Measurements from ENCODE around the gene EDC4. TPM values are rescaled to one million over a fixed set of nuclear protein-coding genes. Genes with fewer than 3 reads are reported as not detected.

EDC4 gene
- total RNA-seq, 1 experiment from 2014 or later: 85.3 TPM

DNA sequence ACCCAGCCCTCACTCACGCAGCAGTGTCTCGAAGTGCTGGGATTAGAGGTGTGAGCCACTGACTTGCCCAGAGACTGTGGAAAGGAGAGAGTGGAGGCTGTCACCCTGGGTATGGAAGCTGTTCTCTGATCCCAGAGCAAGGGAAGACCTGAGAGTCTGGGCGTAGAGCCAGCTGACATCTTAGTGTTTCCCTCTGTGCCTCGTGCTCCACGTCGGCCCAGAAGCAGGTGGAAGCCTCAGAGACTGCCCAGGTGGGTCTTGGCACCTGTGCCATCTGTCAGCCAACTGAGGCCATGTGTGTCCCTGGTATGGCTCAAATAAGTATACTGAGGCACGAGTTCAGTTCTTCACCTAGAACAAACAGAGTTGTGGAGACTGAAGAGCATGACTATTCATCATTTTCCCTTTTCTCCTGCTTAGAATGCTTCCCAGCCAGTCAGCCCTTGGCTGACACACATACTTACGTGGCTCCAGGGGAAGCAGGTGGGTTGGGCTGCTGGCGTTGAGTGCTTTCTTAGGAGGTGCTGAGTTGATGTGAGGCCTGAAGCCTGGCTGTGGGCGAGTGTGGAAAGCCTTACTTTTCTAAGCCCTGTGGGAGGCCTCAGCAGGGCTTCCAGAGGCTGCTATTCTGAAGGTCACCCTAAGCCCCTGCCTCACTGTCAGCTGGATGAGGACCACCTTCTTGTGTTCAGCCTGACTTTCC is 50.7 kb downstream of the EDC4 start:
- H3K4me1 ChIP-seq (ENCODE audit: control insufficient read depth, insufficient read depth, low read length): no peaks in the 10 kb centered on the region
- intact Hi-C loops (cut with micrococcal nuclease; ENCODE audit: unreplicated experiment): no loop called here
- in situ Hi-C loops (cut with HindIII; ENCODE audit: low pct_unique_long_range_greater_than_20kb, low sequenced_read_pairs): no loop called here
- CTCF ChIA-PET: no interaction called here
- ATAC-seq (no peak), DNase-seq (ENCODE audit: low read depth, low spot score) (no peak)
- no peaks in the 10 kb centered on the region for H3K36me3 ChIP-seq (ENCODE audit: control insufficient read depth, insufficient read depth, low read length)
- BruUV-seq (replicated peaks): no TSS peak
- no peaks in the 10 kb centered on the region for H3K9me3 ChIP-seq (ENCODE audit: control insufficient read depth, insufficient read depth, low read depth, low read length)
- H3K4me3 ChIP-seq (ENCODE audit: low read depth in 2 of 2, low read length in 2 of 2): no peak overlapping the region
- no peak overlapping the region for H3K27ac ChIP-seq (ENCODE audit: low read length)
- TF ChIP-seq TCF7L2 (IDR thresholded peaks at IDR 0.05; ENCODE audit: low read depth, low read length): no peak
- no peak for TF ChIP-seq POLR2AphosphoS5 (IDR thresholded peaks at IDR 0.05; ENCODE audit: low read depth, low read length)
- TF ChIP-seq SIN3A (IDR thresholded peaks at IDR 0.05; ENCODE audit: borderline replicate concordance, insufficient read depth, low read depth, low read length): no peak
- TF ChIP-seq, protein P1, sequence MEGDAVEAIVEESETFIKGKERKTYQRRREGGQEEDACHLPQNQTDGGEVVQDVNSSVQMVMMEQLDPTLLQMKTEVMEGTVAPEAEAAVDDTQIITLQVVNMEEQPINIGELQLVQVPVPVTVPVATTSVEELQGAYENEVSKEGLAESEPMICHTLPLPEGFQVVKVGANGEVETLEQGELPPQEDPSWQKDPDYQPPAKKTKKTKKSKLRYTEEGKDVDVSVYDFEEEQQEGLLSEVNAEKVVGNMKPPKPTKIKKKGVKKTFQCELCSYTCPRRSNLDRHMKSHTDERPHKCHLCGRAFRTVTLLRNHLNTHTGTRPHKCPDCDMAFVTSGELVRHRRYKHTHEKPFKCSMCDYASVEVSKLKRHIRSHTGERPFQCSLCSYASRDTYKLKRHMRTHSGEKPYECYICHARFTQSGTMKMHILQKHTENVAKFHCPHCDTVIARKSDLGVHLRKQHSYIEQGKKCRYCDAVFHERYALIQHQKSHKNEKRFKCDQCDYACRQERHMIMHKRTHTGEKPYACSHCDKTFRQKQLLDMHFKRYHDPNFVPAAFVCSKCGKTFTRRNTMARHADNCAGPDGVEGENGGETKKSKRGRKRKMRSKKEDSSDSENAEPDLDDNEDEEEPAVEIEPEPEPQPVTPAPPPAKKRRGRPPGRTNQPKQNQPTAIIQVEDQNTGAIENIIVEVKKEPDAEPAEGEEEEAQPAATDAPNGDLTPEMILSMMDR (IDR thresholded peaks at IDR 0.05): no peak
- TF ChIP-seq, protein P2, sequence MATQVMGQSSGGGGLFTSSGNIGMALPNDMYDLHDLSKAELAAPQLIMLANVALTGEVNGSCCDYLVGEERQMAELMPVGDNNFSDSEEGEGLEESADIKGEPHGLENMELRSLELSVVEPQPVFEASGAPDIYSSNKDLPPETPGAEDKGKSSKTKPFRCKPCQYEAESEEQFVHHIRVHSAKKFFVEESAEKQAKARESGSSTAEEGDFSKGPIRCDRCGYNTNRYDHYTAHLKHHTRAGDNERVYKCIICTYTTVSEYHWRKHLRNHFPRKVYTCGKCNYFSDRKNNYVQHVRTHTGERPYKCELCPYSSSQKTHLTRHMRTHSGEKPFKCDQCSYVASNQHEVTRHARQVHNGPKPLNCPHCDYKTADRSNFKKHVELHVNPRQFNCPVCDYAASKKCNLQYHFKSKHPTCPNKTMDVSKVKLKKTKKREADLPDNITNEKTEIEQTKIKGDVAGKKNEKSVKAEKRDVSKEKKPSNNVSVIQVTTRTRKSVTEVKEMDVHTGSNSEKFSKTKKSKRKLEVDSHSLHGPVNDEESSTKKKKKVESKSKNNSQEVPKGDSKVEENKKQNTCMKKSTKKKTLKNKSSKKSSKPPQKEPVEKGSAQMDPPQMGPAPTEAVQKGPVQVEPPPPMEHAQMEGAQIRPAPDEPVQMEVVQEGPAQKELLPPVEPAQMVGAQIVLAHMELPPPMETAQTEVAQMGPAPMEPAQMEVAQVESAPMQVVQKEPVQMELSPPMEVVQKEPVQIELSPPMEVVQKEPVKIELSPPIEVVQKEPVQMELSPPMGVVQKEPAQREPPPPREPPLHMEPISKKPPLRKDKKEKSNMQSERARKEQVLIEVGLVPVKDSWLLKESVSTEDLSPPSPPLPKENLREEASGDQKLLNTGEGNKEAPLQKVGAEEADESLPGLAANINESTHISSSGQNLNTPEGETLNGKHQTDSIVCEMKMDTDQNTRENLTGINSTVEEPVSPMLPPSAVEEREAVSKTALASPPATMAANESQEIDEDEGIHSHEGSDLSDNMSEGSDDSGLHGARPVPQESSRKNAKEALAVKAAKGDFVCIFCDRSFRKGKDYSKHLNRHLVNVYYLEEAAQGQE (IDR thresholded peaks at IDR 0.05; ENCODE audit: insufficient read depth in 1 of 2, low read depth in 2 of 2, low read length in 1 of 2): no peak
- no peaks in the 10 kb centered on the region for H3K27me3 ChIP-seq (ENCODE audit: control insufficient read depth, insufficient read depth, low read length)
- POLR2A ChIA-PET: no interaction called here

DNA sequence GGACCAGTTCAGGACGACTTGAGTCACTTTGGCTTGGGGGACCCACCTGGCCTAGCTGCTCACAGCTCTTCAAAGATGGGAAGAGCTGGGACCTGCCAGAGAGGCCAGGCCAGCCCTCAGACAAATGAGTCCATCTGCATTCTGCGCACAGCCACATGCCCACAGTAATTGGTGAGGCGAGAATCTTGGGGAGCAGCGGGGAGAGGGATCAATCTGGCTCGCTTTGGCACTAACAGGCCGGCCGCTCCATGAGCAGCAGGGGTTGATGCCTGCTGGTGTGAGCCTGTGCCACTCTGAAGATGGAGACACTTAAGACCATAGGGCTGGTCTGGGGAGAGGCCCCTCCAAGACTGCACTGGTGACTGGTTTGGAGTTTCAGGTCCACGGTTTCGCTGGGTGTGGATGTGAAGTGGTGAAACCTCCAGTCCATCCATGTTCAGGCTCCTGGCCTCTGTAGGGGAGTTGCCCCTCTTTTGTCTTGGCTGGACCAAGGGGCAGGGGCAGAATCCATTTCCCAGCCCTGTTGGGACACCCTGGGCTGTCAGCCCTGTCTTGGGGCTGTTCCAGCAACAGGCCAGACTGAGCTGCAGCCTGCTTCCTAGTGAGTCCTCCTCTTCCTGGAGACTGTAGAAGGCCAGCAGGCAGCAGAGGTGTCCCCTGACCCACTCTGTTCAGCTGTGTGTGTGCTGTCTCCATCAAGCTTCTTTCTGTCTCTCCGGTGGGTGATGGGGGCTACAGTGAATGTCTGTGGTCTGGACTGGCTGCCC is 51.5 kb downstream of the EDC4 start:
- in situ Hi-C loops (cut with HindIII; ENCODE audit: low pct_unique_long_range_greater_than_20kb, low sequenced_read_pairs) (no loop called here), intact Hi-C loops (cut with micrococcal nuclease; ENCODE audit: unreplicated experiment) (no loop called here)
- no peak for ATAC-seq

More for the DNA sequence above, 51.5 kb downstream of the EDC4 start:
- DNase-seq (ENCODE audit: low read depth, low spot score): no peak
- no TSS peak for BruUV-seq (replicated peaks)
- Histone ChIP-seq H3K4me3 (ENCODE audit: low read depth in 2 of 2, low read length in 2 of 2) (no peak overlapping the region), H3K4me1 (ENCODE audit: control insufficient read depth, insufficient read depth, low read length) (no peaks in the 10 kb centered on the region), H3K27me3 (ENCODE audit: control insufficient read depth, insufficient read depth, low read length) (no peaks in the 10 kb centered on the region), H3K36me3 (ENCODE audit: control insufficient read depth, insufficient read depth, low read length) (no peaks in the 10 kb centered on the region), H3K27ac (ENCODE audit: low read length) (no peak overlapping the region), H3K9me3 (ENCODE audit: control insufficient read depth, insufficient read depth, low read depth, low read length) (no peaks in the 10 kb centered on the region)
- ChIA-PET POLR2A (no interaction called here), CTCF (interaction anchor here (0.6 to 0.8 kb wide), 2 partner anchors 21 to 33 kb away, joined by 5 to 7 read pairs; no protein-coding TSS in a partner anchor)
- TF ChIP-seq, protein P2 (IDR thresholded peaks at IDR 0.05; ENCODE audit: insufficient read depth in 1 of 2, low read depth in 2 of 2, low read length in 1 of 2): no peak
- no peak for TF ChIP-seq TCF7L2 (IDR thresholded peaks at IDR 0.05; ENCODE audit: low read depth, low read length)
- TF ChIP-seq, protein P1 (IDR thresholded peaks at IDR 0.05): no peak
- TF ChIP-seq SIN3A (IDR thresholded peaks at IDR 0.05; ENCODE audit: borderline replicate concordance, insufficient read depth, low read depth, low read length): no peak
- no peak for TF ChIP-seq POLR2AphosphoS5 (IDR thresholded peaks at IDR 0.05; ENCODE audit: low read depth, low read length)

All from Panc1 (cell line).